HL-60 (cell line): ENCODE data around the gene AMPD3.

Experiments
- DNase-seq, 2 experiments: peaks; one replicate each; pipeline ENCODE4 v3.0.0-alpha.2; 2010 to 2020; ENCODE audit warnings: low read depth in 1 of 2, low spot score in 1 of 2
- H3K27ac ChIP-seq: fragments of 250-450 bp; sonication (Bioruptor Pico); replicated peaks from 2 replicates; pipeline ENCODE4 v1.5.1; 2020; ENCODE audit warnings: mild to moderate bottlenecking, moderate library complexity
- H3K27me3 ChIP-seq: fragments of 250-450 bp; sonication (Bioruptor Pico); 2 replicates; pipeline ENCODE4 v1.5.1; 2021; ENCODE audit warnings: mild to moderate bottlenecking, moderate library complexity; ENCODE audit not compliant: insufficient read depth, poor library complexity, severe bottlenecking
- H3K4me3 ChIP-seq: replicated peaks from 2 replicates; pipeline ENCODE4 v1.5.1; 2011; ENCODE audit warnings: mild to moderate bottlenecking, control low read depth, low read length; ENCODE audit not compliant: insufficient read depth
- CTCF ChIP-seq: IDR thresholded peaks from one replicate; pipeline ENCODE4 v1.5.1; 2011; ENCODE audit warnings: low read length, control low read depth, inconsistent platforms; ENCODE audit not compliant: insufficient read depth
- GABPA ChIP-seq: IDR thresholded peaks from 2 replicates; pipeline ENCODE4 v1.6.1; 2012; ENCODE audit warnings: low read depth
- POLR2AphosphoS5 ChIP-seq: IDR thresholded peaks from 2 replicates; pipeline ENCODE4 v1.6.1; 2012; ENCODE audit warnings: low read depth
- REST ChIP-seq: IDR thresholded peaks from 2 replicates; pipeline ENCODE4 v1.6.1; 2012; ENCODE audit warnings: low read depth; ENCODE audit not compliant: insufficient replicate concordance
- SPI1 ChIP-seq: IDR thresholded peaks from 2 replicates; pipeline ENCODE4 v1.6.1; 2012; ENCODE audit warnings: low read depth, mild to moderate bottlenecking, borderline replicate concordance

AMPD3 gene

GRCh38 chr11:10556590-10556989 is 101.5 kb downstream of the AMPD3 start:
- Histone ChIP-seq H3K27me3 (no peaks in the 10 kb centered on the region), H3K27ac (no peak overlapping the region), H3K4me3 (no peak overlapping the region)
- TF ChIP-seq SPI1 = no peak
- no peak for TF ChIP-seq POLR2AphosphoS5
- TF ChIP-seq CTCF = no peak
- no peak for TF ChIP-seq REST
- no peak for TF ChIP-seq GABPA
- DNase-seq = no peak
